Left renal cortex interstitium (tissue), 4 donors: Measurements from ENCODE around the gene EID2B. TPM values are rescaled to one million over a fixed set of nuclear protein-coding genes. Genes with fewer than 3 reads are reported as not detected.
A peak's percentile ranks its signal among the peaks of the same experiment; 100 is the strongest.

Experiments
- DNase-seq, 4 donors: peaks; one replicate each; pipeline ENCODE4 v3.0.0-alpha.2; 2013; ENCODE audit warnings: low read depth in 4 of 4, low spot score in 2 of 4, missing footprints in 1 of 4
- polyA plus RNA-seq, 4 donors: library from polyadenylated mRNA; unstranded; fragments of 120-200 nt; gene quantifications; one replicate each; pipeline ENCODE4 v1.2.1, GENCODE V29; 2013; ENCODE audit not compliant: insufficient read length in 4 of 4

The EID2B gene
- polyA plus RNA-seq, 4 donors, result 3.8 to 6.0 (median 5.1) TPM

GRCh38 chr19:39533791-39534190, 1.1 kb upstream of the EID2B start:
- DNase-seq, result no peak

- no peak for DNase-seq
Observed at GRCh38 chr19:39533003-39533512, 406 bp upstream of the EID2B start.

- no peak for DNase-seq
Observed at GRCh38 chr19:39531834-39532232, 819 bp downstream of the EID2B start.

GRCh38 chr19:39525205-39525604, 7.4 kb downstream of the EID2B start:
- no peak for DNase-seq

GRCh38 chr19:39524495-39524894, 8.2 kb downstream of the EID2B start:
- no peak for DNase-seq

GRCh38 chr19:39520541-39521484, 11.8 kb downstream of the EID2B start:
- no peak for DNase-seq

GRCh38 chr19:39518975-39519374, 13.7 kb downstream of the EID2B start:
- no peak for DNase-seq

- DNase-seq, result no peak
Observed at GRCh38 chr19:39518458-39518857, 14.2 kb downstream of the EID2B start.

GRCh38 chr19:39517432-39517831, 15.2 kb downstream of the EID2B start:
- DNase-seq, result no peak

- DNase-seq, result no peak
Observed at GRCh38 chr19:39516270-39516669, 16.4 kb downstream of the EID2B start.

- no peak for DNase-seq
Observed at GRCh38 chr19:39515551-39516191, 17.0 kb downstream of the EID2B start.

GRCh38 chr19:39514840-39515550, 17.7 kb downstream of the EID2B start, which contains the start of gene SELENOV:
SELENOV (plus strand) TSS chr19:39515139; CDS start chr19:39515213, 74 bp downstream.
- peak in 1 of 4 donors; percentile 61 for DNase-seq

- DNase-seq, result no peak
Observed at GRCh38 chr19:39512988-39513387, 19.7 kb downstream of the EID2B start.

- no peak for DNase-seq
Observed at GRCh38 chr19:39509233-39509632, 23.4 kb downstream of the EID2B start.

- DNase-seq, result no peak
Observed at GRCh38 chr19:39508629-39509028, 24.0 kb downstream of the EID2B start.

- DNase-seq, result no peak
Observed at GRCh38 chr19:39507715-39508364, 24.8 kb downstream of the EID2B start.

- DNase-seq, result no peak
Observed at GRCh38 chr19:39506944-39507714, 25.5 kb downstream of the EID2B start.

- no peak for DNase-seq
Observed at GRCh38 chr19:39506598-39506943, 26.1 kb downstream of the EID2B start.

- no peak for DNase-seq
Observed at GRCh38 chr19:39502640-39503417, 29.8 kb downstream of the EID2B start.
